HepG2 (cell line): ENCODE measurements around the gene MCC. TPM values are rescaled to one million over a fixed set of nuclear protein-coding genes. Genes with fewer than 3 reads are reported as not detected.
"Not testable (repeated sequence)": the region's sequence is repeated elsewhere in the genome, so short reads cannot be mapped to it uniquely, and the experiment has no call there.

Experiments
- ATAC-seq: fragments of 200-7000 bp; cut with Tn5 transposase; 3 replicates; pipeline ENCODE4 v1.9.1; 2020; ENCODE audit warnings: mild to moderate bottlenecking, moderate library complexity
- BruUV-seq: library from RNA; stranded (reverse); fragments of 400-500 nt; replicated peaks from 2 replicates; lab custom pipeline; 2021; lab: Mats Ljungman, UMichigan
- CTCF ChIA-PET: fragments of 300-600 bp; formaldehyde crosslinking; extraction: SDS; loops from one replicate; lab custom pipeline; 2021; ENCODE audit warnings: low total read pairs, inconsistent platforms, low intra/inter-chr PET ratio; lab: Yijun Ruan, JAX
- POLR2A ChIA-PET: fragments of 350-600 bp; sonication (Branson Sonifier 250); formaldehyde crosslinking; loops from one replicate; lab custom pipeline; 2020; ENCODE audit warnings: antibody characterized with exemption, inconsistent platforms; lab: Yijun Ruan, JAX
- DNase-seq: peaks from one replicate; pipeline ENCODE4 v3.0.0-alpha.2; 2015; ENCODE audit warnings: low spot score
- FAIRE-seq: peaks from 3 replicates; lab custom pipeline; 2011; peaks lifted over from hg19 to GRCh38; lab: Jason Lieb, UNC
- H2AFZ ChIP-seq: one replicate; pipeline ENCODE4 v1.6.1; 2011; ENCODE audit warnings: low read length, inconsistent platforms
- H3K27ac ChIP-seq: fragments of 300-600 bp; 3 replicates; pipeline ENCODE4 v1.8.0; 2011; ENCODE audit warnings: mixed run types, mild to moderate bottlenecking, mixed read lengths, low read length, inconsistent platforms; ENCODE audit not compliant: insufficient read depth; ENCODE audit errors: extremely low read length
- H3K27me3 ChIP-seq, 2 experiments: fragments of 200-600 bp in 1 of 2; 2 replicates in 1 of 2; 3 replicates in 1 of 2; pipeline versions ENCODE4 v1.6.0 to v1.8.0; 2011; ENCODE audit warnings: low read length in 2 of 2, mild to moderate bottlenecking in 2 of 2, moderate library complexity in 2 of 2, inconsistent platforms in 1 of 2; ENCODE audit not compliant: insufficient read depth in 2 of 2, control insufficient read depth in 1 of 2
- H3K36me3 ChIP-seq, 2 experiments: fragments of 200-600 bp in 1 of 2; replicated peaks in 1 of 2; 2 replicates in 1 of 2; 3 replicates in 1 of 2; pipeline versions ENCODE4 v1.5.1 to v1.8.0; 2011; ENCODE audit warnings: low read length in 2 of 2, inconsistent platforms in 1 of 2; ENCODE audit not compliant: insufficient read depth in 2 of 2, control insufficient read depth in 1 of 2
- H3K4me1 ChIP-seq: 2 replicates; pipeline ENCODE4 v1.5.1; 2012; ENCODE audit warnings: low read length, inconsistent platforms; ENCODE audit not compliant: insufficient read depth
- H3K4me2 ChIP-seq: 2 replicates; pipeline ENCODE4 v1.6.0; 2011; ENCODE audit warnings: low read depth, low read length, inconsistent platforms
- H3K4me3 ChIP-seq, 3 experiments: fragments of 200-600 bp in 1 of 3; sonication (generic), shearing (Covaris generic) in 1 of 3; replicated peaks in 1 of 3; 2 replicates each; pipeline ENCODE4 v1.5.1; 2011 to 2016; ENCODE audit warnings: low read length in 3 of 3, inconsistent platforms in 2 of 3, low read depth in 2 of 3, mild to moderate bottlenecking in 2 of 3, control low read depth in 1 of 3, mixed read lengths in 1 of 3; ENCODE audit not compliant: insufficient read depth in 1 of 3
- H3K79me2 ChIP-seq: one replicate; pipeline ENCODE4 v1.6.1; 2011; ENCODE audit warnings: low read length, inconsistent platforms; ENCODE audit not compliant: insufficient read depth
- H3K9ac ChIP-seq: 2 replicates; pipeline ENCODE4 v1.6.0; 2011; ENCODE audit warnings: mild to moderate bottlenecking, low read depth, low read length, inconsistent platforms; ENCODE audit not compliant: insufficient read depth
- H3K9me3 ChIP-seq: 2 replicates; pipeline ENCODE4 v1.5.1; 2012; ENCODE audit warnings: mild to moderate bottlenecking, low read length
- H4K20me1 ChIP-seq: 2 replicates; pipeline ENCODE4 v1.6.0; 2011; ENCODE audit warnings: inconsistent platforms, mild to moderate bottlenecking, low read length, moderate library complexity; ENCODE audit not compliant: insufficient read depth
- DRAP1 ChIP-seq: IDR thresholded peaks from 2 replicates; pipeline ENCODE4 v1.6.1; 2016; ENCODE audit warnings: missing genetic modification reagents, missing compliant biosample characterization
- FOXA3 ChIP-seq: IDR thresholded peaks from 2 replicates; pipeline ENCODE4 v1.6.1; 2016; ENCODE audit warnings: missing genetic modification reagents, missing compliant biosample characterization
- HOXA3 ChIP-seq: sonication (generic); formaldehyde crosslinking; IDR thresholded peaks from 2 replicates; pipeline ENCODE4 v1.5.0; 2020; ENCODE audit warnings: missing genetic modification reagents
- KAT8 ChIP-seq: IDR thresholded peaks from 2 replicates; pipeline ENCODE4 v1.6.1; 2016; ENCODE audit warnings: missing genetic modification reagents, missing compliant biosample characterization
- KDM2A ChIP-seq: sonication (generic); formaldehyde crosslinking; IDR thresholded peaks from 2 replicates; pipeline ENCODE4 v1.4.0; 2020; ENCODE audit warnings: low read depth, missing genetic modification reagents, borderline replicate concordance
- KDM3A ChIP-seq: IDR thresholded peaks from 2 replicates; pipeline ENCODE4 v1.6.1; 2018; ENCODE audit warnings: low read depth, missing compliant biosample characterization
- KDM6A ChIP-seq: IDR thresholded peaks from 2 replicates; pipeline ENCODE4 v1.6.1; 2016; ENCODE audit warnings: low read depth
- KLF12 ChIP-seq: sonication (generic); formaldehyde crosslinking; IDR thresholded peaks from 2 replicates; pipeline ENCODE4 v1.4.0; 2020; ENCODE audit warnings: missing genetic modification reagents, borderline replicate concordance
- MTA1 ChIP-seq: sonication (generic); formaldehyde crosslinking; IDR thresholded peaks from 2 replicates; pipeline ENCODE4 v1.4.0; 2020; ENCODE audit warnings: missing genetic modification reagents, mild to moderate bottlenecking, borderline replicate concordance
- NR2F6 ChIP-seq, 2 experiments: IDR thresholded peaks; 2 replicates each; pipeline ENCODE4 v1.6.1; 2016; ENCODE audit warnings: antibody characterized with exemption in 1 of 2, mild to moderate bottlenecking in 1 of 2
- RXRB ChIP-seq: IDR thresholded peaks from 2 replicates; pipeline ENCODE4 v1.6.1; 2016; ENCODE audit warnings: borderline replicate concordance, missing genetic modification reagents, missing compliant biosample characterization
- SALL1 ChIP-seq: sonication (generic); formaldehyde crosslinking; IDR thresholded peaks from 2 replicates; pipeline ENCODE4 v1.8.0; 2022; ENCODE audit warnings: mild to moderate bottlenecking, missing genetic modification reagents
- SMC3 ChIP-seq: IDR thresholded peaks from 2 replicates; pipeline ENCODE4 v1.6.1; 2011; ENCODE audit warnings: low read length, improper control_type of control experiment
- ZFP91 ChIP-seq: sonication (generic); formaldehyde crosslinking; IDR thresholded peaks from 2 replicates; pipeline ENCODE4 v1.9.0; 2022; ENCODE audit warnings: missing genetic modification reagents, mild to moderate bottlenecking, borderline replicate concordance
- ZNF205 ChIP-seq: IDR thresholded peaks from 2 replicates; pipeline ENCODE4 v1.6.1; 2018; ENCODE audit warnings: missing biosample characterization, missing genetic modification reagents
- ZNF362 ChIP-seq: sonication (generic); formaldehyde crosslinking; IDR thresholded peaks from 2 replicates; pipeline ENCODE4 v1.4.0; 2020; ENCODE audit warnings: missing genetic modification reagents, mild to moderate bottlenecking, borderline replicate concordance
- ZNF687 ChIP-seq: sonication (generic); formaldehyde crosslinking; IDR thresholded peaks from 2 replicates; pipeline ENCODE4 v1.5.1; 2020; ENCODE audit warnings: mild to moderate bottlenecking, missing genetic modification reagents, moderate library complexity
- WGBS: methylation state at CpG from one replicate; pipeline ENCODE4 v1.1.6; 2017; ENCODE audit warnings: low lambda C conversion rate; 5-methylcytosine and 5-hydroxymethylcytosine counted together
- in situ Hi-C: cut with HindIII; loops from 2 replicates; pipeline ENCODE4 v1.10.0; 2017; ENCODE audit warnings: low pct_unique_long_range_greater_than_20kb; ENCODE audit not compliant: extremely low pct_ligation_motif_present
- intact Hi-C: fragments of 100-400 bp; cut with micrococcal nuclease; formaldehyde crosslinking; loops from one replicate; pipeline ENCODE4 v1.10.0; 2022; ENCODE audit not compliant: unreplicated experiment
- polyA plus RNA-seq, 8 experiments: library from polyadenylated mRNA; depleted of rRNA in 3 of 8; stranded (reverse) in 7 of 8; unstranded in 1 of 8; fragments of >200 nt; fragmentation: Illumina TruSeq in 4 of 8; extraction: Trizol in 4 of 8; gene quantifications; 2 replicates each; pipeline versions ENCODE4 v1.2.1 to v1.2.3, GENCODE V29; 2011 to 2016; ENCODE audit warnings: low read depth in 4 of 8, missing spikeins in 1 of 8, mixed read lengths in 1 of 8; ENCODE audit not compliant: insufficient read depth in 1 of 8
- total RNA-seq, 5 experiments: library from RNA; depleted of rRNA; stranded (reverse); fragments of >200 nt; fragmentation: Illumina TruSeq; extraction: Trizol; gene quantifications; 2 replicates each; pipeline ENCODE4 v1.2.3, GENCODE V29; 2016; ENCODE audit warnings: low read depth in 1 of 5

MCC gene
- total and polyA plus RNA-seq, 2 of the 13 experiments (the other 11 are each of a cell fraction or from before 2014, with no cell fraction given): 0.55 to 2.4 TPM

GRCh38 chr5:113073629-113074034 lies 414.6 kb downstream of the MCC start:
- BruUV-seq; intact Hi-C loops; H3K36me3 ChIP-seq; H3K4me3 ChIP-seq; H2AFZ ChIP-seq; H3K79me2 ChIP-seq; CTCF ChIA-PET; in situ Hi-C loops; H3K27ac ChIP-seq; H4K20me1 ChIP-seq; H3K9ac ChIP-seq; H3K27me3 ChIP-seq; H3K9me3 ChIP-seq; TF ChIP-seq NR2F6 (IDR thresholded peaks at IDR 0.05): not testable (repeated sequence)
- Histone ChIP-seq H3K4me1 (peaks cover 14% of the 10 kb centered on the region), H3K4me2 (peak overlapping the region; percentile 44)
- POLR2A ChIA-PET: interaction anchor here (0.8 kb wide), 1 partner anchor 17 kb away, joined by 3 read pairs; no protein-coding TSS in a partner anchor
- FAIRE-seq (peak; percentile 56), DNase-seq (peak; percentile 64), ATAC-seq (peak; percentile 88)
- WGBS: 12% methylated on average over 9 of the region's 11 CpGs
- TF ChIP-seq KDM6A (CRISPR knock-in tag) (0 out of 2 replicates have a peak, but pooled peaks have one; percentile 22), KDM2A (CRISPR knock-in tag) (peak; percentile 28; the same call in 1 of the 2 replicates), ZNF362 (CRISPR knock-in tag) (0 out of 2 replicates have a peak, but pooled peaks have one; percentile 28), SMC3 (0 out of 2 replicates have a peak, but pooled peaks have one; percentile 13), DRAP1 (0 out of 2 replicates have a peak, but pooled peaks have one; percentile 12), SALL1 (peak; percentile 72), FOXA3 (CRISPR knock-in tag) (peak; percentile 70; the same call in 1 of the 2 replicates), NR2F6 (CRISPR knock-in tag; IDR thresholded peaks at IDR 0.05) (peak; percentile 27; the same call in 1 of the 2 replicates), MTA1 (peak; percentile 66; the same call in 1 of the 2 replicates), ZFP91 (CRISPR knock-in tag) (peak; percentile 50; the same call in 1 of the 2 replicates), KLF12 (CRISPR knock-in tag) (peak; percentile 65; the same call in 1 of the 2 replicates), RXRB (CRISPR knock-in tag) (peak; percentile 40; the same call in 1 of the 2 replicates), ZNF687 (CRISPR knock-in tag) (peak; percentile 52; the same call in 1 of the 2 replicates), HOXA3 (CRISPR knock-in tag) (peak; percentile 20; the same call in 1 of the 2 replicates), KAT8 (CRISPR knock-in tag) (peak; percentile 48), KDM3A (CRISPR knock-in tag) (0 out of 2 replicates have a peak, but pooled peaks have one; percentile 58), ZNF205 (0 out of 2 replicates have a peak, but pooled peaks have one; percentile 36)
